A549 (cell line): ENCODE results near the gene TPSAB1.

ENCODE experiments used
- CHD4 ChIP-seq: fragments of 200-600 bp; sonication (generic); IDR thresholded peaks from 2 replicates; pipeline ENCODE4 v1.6.1; 2016; ENCODE audit warnings: antibody characterized with exemption, mild to moderate bottlenecking, borderline replicate concordance
- MAFK ChIP-seq: fragments of 450-650 bp; IDR thresholded peaks from 2 replicates; pipeline ENCODE4 v1.6.1; 2014; ENCODE audit not compliant: partially characterized antibody
- POLR2A ChIP-seq: IDR thresholded peaks from 2 replicates; pipeline ENCODE4 v1.6.1; 2012; ENCODE audit warnings: mild to moderate bottlenecking, low read length
- SMC3 ChIP-seq: fragments of >200 bp; sonication (Bioruptor Twin); formaldehyde crosslinking; IDR thresholded peaks from 3 replicates; pipeline ENCODE4 v1.6.1; 2018; ENCODE audit warnings: inconsistent platforms
- ZFP36 ChIP-seq: fragments of 450-650 bp; IDR thresholded peaks from 2 replicates; pipeline ENCODE4 v1.6.1; 2014; ENCODE audit warnings: borderline replicate concordance; ENCODE audit not compliant: partially characterized antibody
- TF ChIP-seq, protein P1 (sequence below): fragments of >200 bp; sonication (Bioruptor Twin); formaldehyde crosslinking; IDR thresholded peaks from 3 replicates; pipeline ENCODE4 v1.5.1; 2016

DNA sequence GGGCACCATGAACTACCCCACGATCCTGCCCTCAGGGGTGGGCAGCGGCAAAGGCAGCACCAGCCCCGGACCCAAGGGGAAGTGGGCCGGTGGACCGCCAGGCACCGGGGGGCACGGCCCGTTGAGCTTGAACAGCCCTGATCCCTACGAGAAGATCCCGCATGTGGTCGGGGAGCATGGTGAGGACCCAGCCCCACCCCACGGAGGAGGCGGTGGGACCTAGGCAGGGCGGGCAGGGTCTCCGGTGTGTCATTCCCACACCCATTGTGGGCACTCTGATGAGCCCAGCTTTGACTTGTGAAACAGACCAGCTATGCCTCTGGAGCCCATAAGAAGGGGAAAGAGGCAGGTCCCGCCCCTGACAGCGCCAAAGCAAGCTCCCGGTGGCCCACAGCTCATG is 38.2 kb upstream of the TPSAB1 start:
- TF ChIP-seq, protein P1, sequence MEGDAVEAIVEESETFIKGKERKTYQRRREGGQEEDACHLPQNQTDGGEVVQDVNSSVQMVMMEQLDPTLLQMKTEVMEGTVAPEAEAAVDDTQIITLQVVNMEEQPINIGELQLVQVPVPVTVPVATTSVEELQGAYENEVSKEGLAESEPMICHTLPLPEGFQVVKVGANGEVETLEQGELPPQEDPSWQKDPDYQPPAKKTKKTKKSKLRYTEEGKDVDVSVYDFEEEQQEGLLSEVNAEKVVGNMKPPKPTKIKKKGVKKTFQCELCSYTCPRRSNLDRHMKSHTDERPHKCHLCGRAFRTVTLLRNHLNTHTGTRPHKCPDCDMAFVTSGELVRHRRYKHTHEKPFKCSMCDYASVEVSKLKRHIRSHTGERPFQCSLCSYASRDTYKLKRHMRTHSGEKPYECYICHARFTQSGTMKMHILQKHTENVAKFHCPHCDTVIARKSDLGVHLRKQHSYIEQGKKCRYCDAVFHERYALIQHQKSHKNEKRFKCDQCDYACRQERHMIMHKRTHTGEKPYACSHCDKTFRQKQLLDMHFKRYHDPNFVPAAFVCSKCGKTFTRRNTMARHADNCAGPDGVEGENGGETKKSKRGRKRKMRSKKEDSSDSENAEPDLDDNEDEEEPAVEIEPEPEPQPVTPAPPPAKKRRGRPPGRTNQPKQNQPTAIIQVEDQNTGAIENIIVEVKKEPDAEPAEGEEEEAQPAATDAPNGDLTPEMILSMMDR, result no peak
- TF ChIP-seq MAFK (no peak), CHD4 (no peak), ZFP36 (no peak), POLR2A (no peak), SMC3 (no peak)
